GM12873 (cell line): ENCODE results near the gene CLMN.

ENCODE experiments used
- TF ChIP-seq, protein P1 (sequence below): IDR thresholded peaks from 2 replicates; pipeline ENCODE4 v1.5.1; 2012; ENCODE audit warnings: low read depth, mild to moderate bottlenecking, moderate library complexity, low read length, control low read depth; ENCODE audit not compliant: insufficient read depth; ENCODE audit errors: missing control alignments

CLMN gene

GRCh38 chr14:95294834-95295599 lies 24.7 kb downstream of the CLMN start:
- TF ChIP-seq, protein P1, sequence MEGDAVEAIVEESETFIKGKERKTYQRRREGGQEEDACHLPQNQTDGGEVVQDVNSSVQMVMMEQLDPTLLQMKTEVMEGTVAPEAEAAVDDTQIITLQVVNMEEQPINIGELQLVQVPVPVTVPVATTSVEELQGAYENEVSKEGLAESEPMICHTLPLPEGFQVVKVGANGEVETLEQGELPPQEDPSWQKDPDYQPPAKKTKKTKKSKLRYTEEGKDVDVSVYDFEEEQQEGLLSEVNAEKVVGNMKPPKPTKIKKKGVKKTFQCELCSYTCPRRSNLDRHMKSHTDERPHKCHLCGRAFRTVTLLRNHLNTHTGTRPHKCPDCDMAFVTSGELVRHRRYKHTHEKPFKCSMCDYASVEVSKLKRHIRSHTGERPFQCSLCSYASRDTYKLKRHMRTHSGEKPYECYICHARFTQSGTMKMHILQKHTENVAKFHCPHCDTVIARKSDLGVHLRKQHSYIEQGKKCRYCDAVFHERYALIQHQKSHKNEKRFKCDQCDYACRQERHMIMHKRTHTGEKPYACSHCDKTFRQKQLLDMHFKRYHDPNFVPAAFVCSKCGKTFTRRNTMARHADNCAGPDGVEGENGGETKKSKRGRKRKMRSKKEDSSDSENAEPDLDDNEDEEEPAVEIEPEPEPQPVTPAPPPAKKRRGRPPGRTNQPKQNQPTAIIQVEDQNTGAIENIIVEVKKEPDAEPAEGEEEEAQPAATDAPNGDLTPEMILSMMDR = no peak

DNA sequence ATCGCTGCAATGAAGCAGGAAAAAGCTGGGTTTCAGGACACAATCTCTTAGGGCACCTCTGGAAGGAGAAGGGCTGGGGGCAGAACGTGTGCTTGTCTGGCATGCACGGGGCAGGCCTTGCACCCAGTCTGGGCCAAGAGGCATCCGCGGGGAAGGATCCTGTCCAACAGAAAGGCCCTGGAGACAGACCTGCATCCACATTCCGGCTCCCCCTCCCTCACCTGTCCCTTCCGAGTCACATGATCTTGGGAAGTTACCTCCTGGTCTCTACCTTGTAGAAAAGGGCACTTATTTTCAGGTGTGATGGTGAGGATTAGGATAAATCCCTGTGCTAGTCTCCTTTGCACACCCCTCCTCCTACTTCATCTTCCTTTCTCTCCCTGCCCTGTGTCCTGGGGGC lies 25.4 kb downstream of the CLMN start:
- TF ChIP-seq, protein P1 = no peak

- TF ChIP-seq, protein P1 = no peak
Measured at GRCh38 chr14:95293449-95293848, 26.3 kb downstream of the CLMN start.

GRCh38 chr14:95292660-95293425 lies 26.9 kb downstream of the CLMN start:
- TF ChIP-seq, protein P1 = no peak

DNA sequence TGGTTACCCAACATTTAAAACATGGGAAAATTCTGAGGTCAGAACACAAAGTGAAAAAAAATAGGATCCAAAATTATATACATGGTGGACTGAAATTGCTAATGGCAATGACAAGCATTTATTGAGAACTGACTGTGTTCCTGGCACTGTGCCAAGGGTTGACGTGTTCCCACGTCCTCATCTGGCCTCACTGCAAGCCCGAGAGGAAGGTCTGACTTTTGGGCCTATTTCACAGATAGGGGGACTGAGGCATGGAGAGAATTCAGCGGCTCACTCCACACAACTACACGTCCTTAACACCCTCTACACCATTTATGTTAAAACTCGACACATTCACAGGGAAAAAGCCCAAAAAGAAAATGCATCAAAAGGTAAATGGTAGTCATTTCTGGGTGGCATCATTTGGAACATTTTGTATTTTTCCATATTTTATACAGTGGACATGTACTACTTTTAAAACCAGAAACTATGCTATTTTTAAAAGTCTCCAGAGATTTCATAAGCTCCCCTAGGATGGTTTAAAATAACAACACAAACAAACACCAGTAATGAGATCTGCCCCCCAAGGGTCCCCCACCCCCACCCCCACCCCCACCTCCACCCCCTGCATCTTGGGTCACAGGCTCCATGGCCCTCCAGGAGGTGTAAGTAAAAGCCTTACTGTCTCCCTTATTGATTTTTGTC lies 27.7 kb downstream of the CLMN start:
- TF ChIP-seq, protein P1 = no peak

GRCh38 chr14:95290871-95291431 lies 28.8 kb downstream of the CLMN start:
- TF ChIP-seq, protein P1 = no peak

DNA sequence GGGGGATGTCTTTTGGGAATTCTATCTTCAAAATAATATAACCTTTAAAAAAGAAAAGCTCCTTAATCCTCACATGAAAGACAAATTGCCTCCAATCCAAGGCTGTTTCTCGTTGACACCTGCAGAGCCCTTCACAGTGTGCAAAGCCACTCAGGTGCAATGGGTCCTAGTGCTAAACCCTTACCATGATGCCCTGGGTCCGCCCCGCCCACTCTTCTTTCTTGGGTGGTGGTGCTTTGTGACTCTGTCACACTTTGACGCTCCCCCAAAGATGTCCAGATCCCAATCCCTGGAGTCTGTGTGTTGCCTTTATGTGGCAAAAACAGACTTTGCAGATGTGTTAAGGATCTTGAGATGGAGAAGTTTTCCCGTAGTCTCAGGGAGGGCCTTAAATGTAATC lies 29.7 kb downstream of the CLMN start:
- TF ChIP-seq, protein P1 = no peak
